Spleen (tissue), 7 donors: Measurements from ENCODE around the gene GGTLC1.

Experiments
- POLR2AphosphoS5 ChIP-seq, 3 donors: sonication (generic); formaldehyde crosslinking; IDR thresholded peaks; one replicate each; pipeline ENCODE4 v1.5.1; 2017; ENCODE audit warnings: antibody characterized with exemption in 3 of 3
- TF ChIP-seq, protein P1 (sequence below), 11 experiments: fragments of 200-600 bp in 7 of 11; fragments of 450-650 bp in 4 of 11; sonication (generic) in 4 of 11; IDR thresholded peaks in 8 of 11; conservative IDR thresholded peaks in 3 of 11; 1 replicate in 7 of 11; 2 replicates in 4 of 11; pipeline versions ENCODE4 v1.4.0 to v1.8.0; 2016 to 2021; ENCODE audit warnings: antibody characterized with exemption in 11 of 11, inconsistent platforms in 4 of 11, mild to moderate bottlenecking in 1 of 11
- donor health status: DM: no; HTN: no; CAD: no; lungs with moderate emphysema.
- donor health status: DM: no; HTN: no; CAD: no.
- donor health status: DM: no; HTN: no; CAD: no.

DNA sequence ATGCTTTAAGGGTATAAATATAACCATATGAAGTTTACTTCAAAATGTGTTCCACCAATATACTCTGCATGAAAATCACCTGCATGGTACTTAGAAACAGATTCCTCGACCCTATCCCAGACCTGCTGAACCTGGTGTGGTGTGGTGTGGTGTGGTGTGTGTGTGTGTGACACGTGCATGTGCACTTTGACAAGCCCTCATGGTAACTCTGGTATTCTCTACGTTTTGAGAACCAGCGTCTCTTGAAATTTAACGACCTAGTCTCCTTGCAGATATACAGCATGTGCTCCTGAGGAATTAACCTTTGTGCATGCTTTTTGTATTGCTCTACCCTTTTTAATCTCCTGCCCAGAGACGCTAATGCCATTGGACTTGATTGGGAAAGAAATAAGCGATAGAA lies 29.5 kb downstream of the GGTLC1 start:
- TF ChIP-seq, protein P1, sequence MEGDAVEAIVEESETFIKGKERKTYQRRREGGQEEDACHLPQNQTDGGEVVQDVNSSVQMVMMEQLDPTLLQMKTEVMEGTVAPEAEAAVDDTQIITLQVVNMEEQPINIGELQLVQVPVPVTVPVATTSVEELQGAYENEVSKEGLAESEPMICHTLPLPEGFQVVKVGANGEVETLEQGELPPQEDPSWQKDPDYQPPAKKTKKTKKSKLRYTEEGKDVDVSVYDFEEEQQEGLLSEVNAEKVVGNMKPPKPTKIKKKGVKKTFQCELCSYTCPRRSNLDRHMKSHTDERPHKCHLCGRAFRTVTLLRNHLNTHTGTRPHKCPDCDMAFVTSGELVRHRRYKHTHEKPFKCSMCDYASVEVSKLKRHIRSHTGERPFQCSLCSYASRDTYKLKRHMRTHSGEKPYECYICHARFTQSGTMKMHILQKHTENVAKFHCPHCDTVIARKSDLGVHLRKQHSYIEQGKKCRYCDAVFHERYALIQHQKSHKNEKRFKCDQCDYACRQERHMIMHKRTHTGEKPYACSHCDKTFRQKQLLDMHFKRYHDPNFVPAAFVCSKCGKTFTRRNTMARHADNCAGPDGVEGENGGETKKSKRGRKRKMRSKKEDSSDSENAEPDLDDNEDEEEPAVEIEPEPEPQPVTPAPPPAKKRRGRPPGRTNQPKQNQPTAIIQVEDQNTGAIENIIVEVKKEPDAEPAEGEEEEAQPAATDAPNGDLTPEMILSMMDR (IDR thresholded peaks at IDR 0.05 in 8 of 11, conservative IDR thresholded peaks at IDR 0.05 in 3 of 11): no peak
- no peak for TF ChIP-seq POLR2AphosphoS5 (IDR thresholded peaks at IDR 0.05)
